GM12878 (cell line): ENCODE results near the gene SLC16A9. TPM values are rescaled to one million over a fixed set of nuclear protein-coding genes. Genes with fewer than 3 reads are reported as not detected.
"Not testable (repeated sequence)": the region's sequence is repeated elsewhere in the genome, so short reads cannot be mapped to it uniquely, and the experiment has no call there.

Experiments used
- ATAC-seq: fragments of 200-7000 bp; cut with Tn5 transposase; 3 replicates; pipeline ENCODE4 v1.9.1; 2020; ENCODE audit warnings: mild to moderate bottlenecking, moderate library complexity
- BruUV-seq: library from RNA; stranded (reverse); fragments of 400-500 nt; replicated peaks from 2 replicates; lab custom pipeline; 2021; lab: Mats Ljungman, UMichigan
- CTCF ChIA-PET: fragments of 300-600 bp; sonication (Branson Sonifier 250); formaldehyde crosslinking; extraction: SDS; loops from one replicate; lab custom pipeline; 2021; ENCODE audit warnings: inconsistent platforms; lab: Yijun Ruan, JAX
- POLR2A ChIA-PET: fragments of 350-600 bp; formaldehyde crosslinking; extraction: SDS; loops from one replicate; lab custom pipeline; 2021; ENCODE audit warnings: inconsistent platforms; lab: Charles Lee
- RAD21 ChIA-PET: fragments of 300-600 bp; sonication (Branson Sonifier 250); formaldehyde crosslinking; loops from one replicate; lab custom pipeline; 2023; ENCODE audit warnings: antibody characterized with exemption; ENCODE audit not compliant: unreplicated experiment; lab: Charles Lee
- SMC1A ChIA-PET: fragments of 300-600 bp; sonication (Branson Sonifier 250); formaldehyde crosslinking; loops from one replicate; lab custom pipeline; 2023; ENCODE audit not compliant: unreplicated experiment, uncharacterized antibody; lab: Charles Lee
- DNase-seq: peaks from one replicate; pipeline ENCODE4 v3.0.0-alpha.2; 2011; ENCODE audit warnings: low read depth, low spot score
- FAIRE-seq: peaks from 3 replicates; lab custom pipeline; 2011; peaks lifted over from hg19 to GRCh38; lab: Jason Lieb, UNC
- H2AFZ ChIP-seq: 2 replicates; pipeline ENCODE4 v1.6.0; 2011; ENCODE audit warnings: low read depth, low read length, control low read depth; ENCODE audit not compliant: control insufficient read depth
- H3K27ac ChIP-seq: 2 replicates; pipeline ENCODE4 v1.5.1; 2011; ENCODE audit warnings: control low read depth; ENCODE audit not compliant: control insufficient read depth, insufficient read depth
- H3K27me3 ChIP-seq, 2 experiments: replicated peaks in 1 of 2; 2 replicates each; pipeline versions ENCODE4 v1.6.0 to v1.6.1; 2011; ENCODE audit warnings: low read length in 1 of 2; ENCODE audit not compliant: control insufficient read depth in 2 of 2, insufficient read depth in 2 of 2
- H3K36me3 ChIP-seq, 2 experiments: 2 replicates each; pipeline ENCODE4 v1.5.1; 2011; ENCODE audit warnings: low read length in 1 of 2; ENCODE audit not compliant: control insufficient read depth in 2 of 2, insufficient read depth in 2 of 2
- H3K4me1 ChIP-seq: 2 replicates; pipeline ENCODE4 v1.6.1; 2011; ENCODE audit warnings: mild to moderate bottlenecking, low read length, moderate library complexity, mixed read lengths; ENCODE audit not compliant: control insufficient read depth, insufficient read depth
- H3K4me2 ChIP-seq: 2 replicates; pipeline ENCODE4 v1.6.0; 2011; ENCODE audit warnings: control low read depth; ENCODE audit not compliant: control insufficient read depth, insufficient read depth
- H3K4me3 ChIP-seq: fragments of 200-600 bp; sonication (generic); 2 replicates; pipeline ENCODE4 v1.5.1; 2016
- H3K79me2 ChIP-seq: 2 replicates; pipeline ENCODE4 v1.6.0; 2011; ENCODE audit warnings: low read length; ENCODE audit not compliant: control insufficient read depth, insufficient read depth
- H3K9ac ChIP-seq: 2 replicates; pipeline ENCODE4 v1.8.0; 2011; ENCODE audit warnings: low read length, control low read depth, mixed read lengths; ENCODE audit not compliant: control insufficient read depth, insufficient read depth
- H3K9me3 ChIP-seq: replicated peaks from 3 replicates; pipeline ENCODE4 v1.5.1; 2011; ENCODE audit warnings: mild to moderate bottlenecking, low read length; ENCODE audit not compliant: control insufficient read depth, insufficient read depth
- H4K20me1 ChIP-seq: 2 replicates; pipeline ENCODE4 v1.6.0; 2011; ENCODE audit not compliant: control insufficient read depth, insufficient read depth
- E2F8 ChIP-seq: fragments of 450-650 bp; IDR thresholded peaks from 2 replicates; pipeline ENCODE4 v1.6.1; 2018; ENCODE audit warnings: mild to moderate bottlenecking, low read depth, moderate library complexity; ENCODE audit not compliant: partially characterized antibody
- EZH2 ChIP-seq: IDR thresholded peaks from 2 replicates; pipeline ENCODE4 v1.6.1; 2012; ENCODE audit warnings: low read depth, mild to moderate bottlenecking, control low read depth, inconsistent platforms, low read length, borderline replicate concordance; ENCODE audit not compliant: control insufficient read depth
- HDGF ChIP-seq: fragments of 450-650 bp; IDR thresholded peaks from 2 replicates; pipeline ENCODE4 v1.6.1; 2016; ENCODE audit warnings: antibody characterized with exemption
- KAT2A ChIP-seq: conservative IDR thresholded peaks from 2 replicates; pipeline ENCODE4 v1.6.1; 2011; ENCODE audit warnings: low read depth, low read length; ENCODE audit not compliant: control insufficient read depth
- MAX ChIP-seq: IDR thresholded peaks from 2 replicates; pipeline ENCODE4 v1.6.1; 2012; ENCODE audit warnings: low read depth, low read length, improper control_type of control experiment
- RELA ChIP-seq: fragments of 450-650 bp; IDR thresholded peaks from 2 replicates; pipeline ENCODE4 v1.8.0; 2014; ENCODE audit warnings: borderline replicate concordance; ENCODE audit not compliant: partially characterized antibody
- SMAD5 ChIP-seq: IDR thresholded peaks from 2 replicates; pipeline ENCODE4 v1.6.1; 2016; ENCODE audit warnings: antibody characterized with exemption, low read depth
- TCF7 ChIP-seq: IDR thresholded peaks from 2 replicates; pipeline ENCODE4 v1.6.1; 2014; ENCODE audit warnings: antibody characterized with exemption, borderline replicate concordance
- in situ Hi-C: fragments of 300-500 bp; cut with MboI; formaldehyde crosslinking; loops from 9 replicates; pipeline ENCODE4 v1.14.3; 2018; ENCODE audit warnings: mixed read lengths
- intact Hi-C: fragments of 100-400 bp; cut with micrococcal nuclease; formaldehyde crosslinking; loops from one replicate; pipeline ENCODE4 v1.14.2; 2022; ENCODE audit not compliant: unreplicated experiment
- polyA plus RNA-seq, 11 experiments: library from polyadenylated mRNA; depleted of rRNA in 4 of 11; unstranded in 6 of 11; stranded (reverse) in 5 of 11; fragments of >200 nt; fragmentation: Nextera tagmentation in 4 of 11; fragmentation: Illumina TruSeq in 1 of 11; extraction: Ambion mirVana in 4 of 11; extraction: Trizol in 1 of 11; gene quantifications; 1 replicate in 1 of 11; 2 replicates in 10 of 11; pipeline versions ENCODE4 v1.2.1 to v1.2.3, GENCODE V29; 2011 to 2016; ENCODE audit warnings: inconsistent platforms in 2 of 11, missing spikeins in 2 of 11, low read depth in 1 of 11
- total RNA-seq, 4 experiments: library from RNA; depleted of rRNA in 3 of 4; stranded (reverse); fragments of >200 nt in 3 of 4; fragmentation: Illumina TruSeq in 1 of 4; extraction: Trizol in 1 of 4; gene quantifications; 2 replicates each; pipeline versions ENCODE4 v1.2.1 to v1.2.3, GENCODE V29; 2013 to 2021
- TF ChIP-seq, protein P1 (sequence below), 3 experiments: IDR thresholded peaks in 2 of 3; conservative IDR thresholded peaks in 1 of 3; 2 replicates each; pipeline ENCODE4 v1.5.1; 2011; ENCODE audit warnings: low read depth in 3 of 3, low read length in 3 of 3, mild to moderate bottlenecking in 3 of 3, control low read depth in 2 of 3, moderate library complexity in 2 of 3, inconsistent platforms in 1 of 3, mixed read lengths in 1 of 3; ENCODE audit not compliant: control insufficient read depth in 2 of 3, insufficient read depth in 1 of 3; ENCODE audit errors: extremely low read depth in 1 of 3

Gene SLC16A9
- total and polyA plus RNA-seq, 10 of the 15 experiments (the other 5 are each of a cell fraction or from before 2014, with no cell fraction given), result 0.86 to 6.2 (median 4.3) TPM

- no peaks in the 10 kb centered on the region for H3K79me2 ChIP-seq
- DNase-seq (no peak), FAIRE-seq (no peak), ATAC-seq (no peak)
- H3K9ac ChIP-seq, result no peak overlapping the region
- ChIA-PET CTCF (no interaction called here), SMC1A (no interaction called here), RAD21 (no interaction called here), POLR2A (no interaction called here)
- H3K4me3 ChIP-seq, result no peak overlapping the region
- no peak overlapping the region for H3K4me2 ChIP-seq
- in situ Hi-C loops (no loop called here), intact Hi-C loops (no loop called here)
- TF ChIP-seq HDGF, result no peak
- no peak for TF ChIP-seq E2F8
- TF ChIP-seq RELA, result no peak
- TF ChIP-seq TCF7, result no peak
- TF ChIP-seq, protein P1, sequence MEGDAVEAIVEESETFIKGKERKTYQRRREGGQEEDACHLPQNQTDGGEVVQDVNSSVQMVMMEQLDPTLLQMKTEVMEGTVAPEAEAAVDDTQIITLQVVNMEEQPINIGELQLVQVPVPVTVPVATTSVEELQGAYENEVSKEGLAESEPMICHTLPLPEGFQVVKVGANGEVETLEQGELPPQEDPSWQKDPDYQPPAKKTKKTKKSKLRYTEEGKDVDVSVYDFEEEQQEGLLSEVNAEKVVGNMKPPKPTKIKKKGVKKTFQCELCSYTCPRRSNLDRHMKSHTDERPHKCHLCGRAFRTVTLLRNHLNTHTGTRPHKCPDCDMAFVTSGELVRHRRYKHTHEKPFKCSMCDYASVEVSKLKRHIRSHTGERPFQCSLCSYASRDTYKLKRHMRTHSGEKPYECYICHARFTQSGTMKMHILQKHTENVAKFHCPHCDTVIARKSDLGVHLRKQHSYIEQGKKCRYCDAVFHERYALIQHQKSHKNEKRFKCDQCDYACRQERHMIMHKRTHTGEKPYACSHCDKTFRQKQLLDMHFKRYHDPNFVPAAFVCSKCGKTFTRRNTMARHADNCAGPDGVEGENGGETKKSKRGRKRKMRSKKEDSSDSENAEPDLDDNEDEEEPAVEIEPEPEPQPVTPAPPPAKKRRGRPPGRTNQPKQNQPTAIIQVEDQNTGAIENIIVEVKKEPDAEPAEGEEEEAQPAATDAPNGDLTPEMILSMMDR (IDR thresholded peaks at IDR 0.05 in 2 of 3, conservative IDR thresholded peaks at IDR 0.05 in 1 of 3; ENCODE audit: control insufficient read depth in 2 of 3, extremely low read depth in 1 of 3, insufficient read depth in 1 of 3, low read depth in 3 of 3, low read length in 3 of 3), result no peak
- no peak for TF ChIP-seq SMAD5
- no peak for TF ChIP-seq MAX
- no peak for TF ChIP-seq KAT2A
- no peak for TF ChIP-seq EZH2
- no peaks in the 10 kb centered on the region for H3K4me1 ChIP-seq
- H3K27ac ChIP-seq, result no peak overlapping the region
- H2AFZ ChIP-seq, result no peak overlapping the region
- no peaks in the 10 kb centered on the region; a peak in 1 of 4 replicates for H3K27me3 ChIP-seq
- no TSS peak for BruUV-seq
- no peaks in the 10 kb centered on the region for H3K36me3 ChIP-seq
- H4K20me1 ChIP-seq, result no peaks in the 10 kb centered on the region
- H3K9me3 ChIP-seq, result no peaks in the 10 kb centered on the region; the same call in 2 of the 3 replicates
Measured at GRCh38 chr10:59644841-59645240, 64.8 kb downstream of the SLC16A9 start.

DNA sequence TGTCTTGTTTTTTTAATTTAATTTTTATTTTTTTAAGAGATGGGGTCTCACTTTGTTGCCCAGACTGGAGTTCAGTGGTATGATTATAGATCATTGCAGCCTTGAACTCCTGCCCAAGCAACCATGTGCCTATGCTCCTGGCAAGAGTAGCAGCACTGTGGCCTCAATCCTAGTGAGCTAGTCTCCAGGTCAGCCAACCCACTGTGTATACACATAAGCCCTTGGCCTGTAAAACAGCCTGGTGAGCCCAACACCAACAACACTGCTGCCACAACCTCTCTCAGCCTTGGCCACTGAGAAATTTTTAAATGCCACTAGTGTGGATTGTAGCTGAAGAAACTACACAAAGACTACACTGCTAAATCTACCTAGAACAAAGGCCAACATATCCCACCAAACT is 68.0 kb downstream of the SLC16A9 start:
- H3K4me2 ChIP-seq, DNase-seq, ATAC-seq, H3K9ac ChIP-seq, intact Hi-C loops, FAIRE-seq, RAD21 ChIA-PET, H3K4me1 ChIP-seq, SMC1A ChIA-PET, H3K79me2 ChIP-seq, POLR2A ChIA-PET, H3K4me3 ChIP-seq, H3K9me3 ChIP-seq, H3K36me3 ChIP-seq, BruUV-seq, in situ Hi-C loops, H2AFZ ChIP-seq, H3K27me3 ChIP-seq, H4K20me1 ChIP-seq, H3K27ac ChIP-seq: not testable (repeated sequence)
- CTCF ChIA-PET, result interaction anchor here (1.0 kb wide), 1 partner anchor 15 kb away, joined by 4 read pairs; no protein-coding TSS in a partner anchor
